ENCODE measurements around the gene LRRC14B. TPM values are rescaled to one million over a fixed set of nuclear protein-coding genes. Genes with fewer than 3 reads are reported as not detected.
A peak's percentile ranks its signal among the peaks of the same experiment; 100 is the strongest.
"Not testable (repeated sequence)": the region's sequence is repeated elsewhere in the genome, so short reads cannot be mapped to it uniquely, and the experiment has no call there.

The LRRC14B gene
- total RNA-seq, 1 donor from 2014 or later, result 8.5 TPM

DNA sequence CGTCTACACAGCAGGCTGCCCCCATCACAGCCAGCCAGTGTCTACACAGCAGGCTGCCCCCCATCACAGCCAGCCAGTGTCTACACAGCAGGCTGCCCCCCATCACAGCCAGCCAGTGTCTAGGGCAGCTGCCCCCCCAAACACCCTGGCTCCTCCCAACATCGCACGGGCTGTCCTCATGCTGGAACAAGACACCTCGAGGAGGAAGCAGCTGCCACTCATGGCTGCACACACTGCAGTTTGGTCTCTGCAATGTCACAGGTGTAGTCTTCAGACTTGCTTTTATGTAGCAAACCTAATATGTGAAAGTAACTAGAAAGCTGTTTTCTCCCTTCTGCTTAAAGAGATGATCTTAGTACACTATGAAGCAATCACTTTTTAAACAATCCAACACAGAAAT lies 9.7 kb downstream of the LRRC14B start:
- no peak for DNase-seq (ENCODE audit: low spot score)
- intact Hi-C loops (cut with DNase I), result no loop called here

DNA sequence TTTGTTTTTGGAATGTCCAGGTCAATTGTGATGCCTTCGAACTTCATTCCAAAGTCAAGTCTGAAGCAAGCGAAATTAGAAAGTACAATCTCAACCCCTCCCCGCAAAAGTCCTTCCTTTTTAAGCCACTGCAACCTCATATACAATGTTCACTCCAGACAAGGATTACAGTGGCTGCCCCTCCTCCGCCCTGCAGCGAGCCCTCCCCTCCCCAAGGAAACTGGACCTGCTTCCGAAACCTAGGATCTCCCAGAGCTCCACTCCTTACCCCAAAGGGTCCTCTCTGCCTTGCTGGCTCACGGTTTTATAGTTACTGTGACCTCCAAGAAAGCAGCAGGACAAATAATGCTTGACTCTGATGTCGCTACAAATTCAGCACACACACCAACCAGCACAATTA lies 10.4 kb downstream of the LRRC14B start:
- intact Hi-C loops (cut with DNase I), result no loop called here

DNA sequence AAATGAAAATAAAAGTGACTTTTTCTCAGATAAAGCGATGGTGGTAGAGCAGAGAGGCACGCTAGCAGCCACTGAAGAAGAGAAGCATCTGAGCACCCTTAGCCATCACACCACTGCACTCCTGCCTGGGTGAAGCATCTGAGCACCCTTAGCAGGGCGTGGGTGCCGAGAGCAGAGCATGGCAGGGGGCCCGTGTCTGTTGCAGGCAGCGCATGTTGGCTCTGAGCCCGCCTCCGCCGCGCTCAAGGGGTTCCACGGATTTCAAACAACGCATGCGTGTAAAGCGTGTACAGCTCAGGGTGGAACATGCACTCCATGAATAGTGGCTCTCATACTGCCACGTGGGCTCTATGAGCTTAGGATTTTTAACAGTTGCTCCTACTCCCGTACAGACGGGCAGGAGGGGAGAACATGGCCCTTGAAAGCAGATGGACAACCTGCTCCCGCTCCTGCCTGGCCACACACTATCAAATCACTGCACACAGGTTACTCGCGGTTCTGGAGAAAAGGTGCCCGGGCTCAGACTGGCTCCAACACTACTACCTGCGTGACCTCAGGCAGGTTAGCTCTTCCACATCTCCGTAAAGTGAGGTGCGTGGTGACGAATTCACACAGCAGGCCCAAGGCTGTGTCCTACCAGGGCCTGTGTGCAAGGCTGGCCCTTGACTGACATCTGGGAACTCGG lies 12.1 kb downstream of the LRRC14B start:
- intact Hi-C loops (cut with DNase I), result no loop called here
- DNase-seq (ENCODE audit: low spot score), result no peak

More for the DNA sequence above, 10.4 kb downstream of the LRRC14B start:
- no peak for DNase-seq (ENCODE audit: low spot score)

DNA sequence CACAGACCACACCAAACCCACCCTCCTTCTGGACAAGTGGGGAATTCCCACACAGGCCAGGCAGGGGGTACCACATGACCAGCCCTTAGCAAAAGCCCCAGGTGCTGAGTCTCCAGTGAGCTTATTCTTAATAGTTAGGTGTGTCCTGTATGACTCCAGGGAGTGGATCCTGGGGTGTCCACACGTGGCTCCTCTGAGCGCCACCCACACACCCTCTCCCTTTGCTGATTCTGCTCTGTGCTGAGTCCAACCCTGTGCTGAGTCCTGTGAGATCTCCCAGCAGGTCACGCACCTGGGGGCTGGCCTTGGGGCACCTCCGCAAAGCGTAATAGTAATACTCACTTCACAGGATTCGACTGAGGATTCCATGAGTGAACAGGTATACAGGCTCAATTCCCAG lies 12.7 kb downstream of the LRRC14B start:
- DNase-seq (ENCODE audit: low spot score), result no peak
- intact Hi-C loops (cut with DNase I), result no loop called here

DNA sequence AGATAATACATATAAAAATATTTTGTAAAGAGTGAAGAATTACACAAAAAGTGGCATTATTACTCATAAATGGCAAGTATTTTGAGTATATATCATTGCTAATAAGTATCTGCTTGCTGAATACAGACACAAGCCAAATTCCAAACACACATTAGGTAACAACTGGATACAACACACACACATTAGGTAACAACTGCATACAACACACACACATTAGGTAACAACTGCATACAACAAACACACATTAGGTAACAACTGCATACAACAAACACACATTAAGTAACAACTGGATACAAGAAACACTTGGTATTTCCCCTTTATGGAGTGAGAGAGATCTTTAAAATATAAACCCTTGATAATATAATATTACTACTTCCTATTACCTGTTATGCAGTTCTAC lies 13.2 kb downstream of the LRRC14B start:
- DNase-seq (ENCODE audit: low spot score), result no peak
- intact Hi-C loops (cut with DNase I), result no loop called here

DNA sequence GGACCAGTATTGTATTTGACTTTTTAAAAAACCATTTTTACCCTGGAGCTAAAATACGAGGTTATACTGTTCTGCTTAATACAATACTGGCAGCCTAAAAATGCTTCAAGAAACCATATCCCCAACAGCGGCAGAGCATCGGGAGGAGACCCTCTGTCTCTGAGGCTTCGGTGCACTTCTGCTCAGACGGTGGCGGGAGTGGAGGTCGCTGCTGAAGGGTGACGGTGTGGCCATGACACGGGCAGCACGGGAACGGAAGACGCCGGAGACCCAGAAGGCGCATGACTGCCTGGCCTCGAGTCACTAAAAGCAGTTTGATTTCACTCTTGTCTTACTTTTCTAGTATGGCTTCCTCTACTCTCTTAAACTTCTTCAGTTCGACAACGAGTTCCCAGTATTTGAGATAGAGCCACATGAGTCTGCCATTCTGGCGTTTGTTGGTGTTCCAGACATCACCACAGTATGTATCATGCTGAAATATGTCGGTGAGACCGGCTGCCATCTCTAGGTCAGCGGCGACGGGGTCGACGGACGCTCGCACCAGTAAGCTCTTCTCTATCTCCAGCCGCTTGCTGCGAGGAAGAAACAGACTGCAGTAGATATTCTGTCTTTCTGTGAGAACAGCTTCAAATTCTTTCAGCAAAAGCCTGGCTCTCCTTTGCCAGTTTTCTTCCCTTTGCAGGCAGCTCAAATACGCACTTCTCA lies 13.8 kb downstream of the LRRC14B start:
- intact Hi-C loops (cut with DNase I), result no loop called here
- DNase-seq (ENCODE audit: low spot score), result no peak

DNA sequence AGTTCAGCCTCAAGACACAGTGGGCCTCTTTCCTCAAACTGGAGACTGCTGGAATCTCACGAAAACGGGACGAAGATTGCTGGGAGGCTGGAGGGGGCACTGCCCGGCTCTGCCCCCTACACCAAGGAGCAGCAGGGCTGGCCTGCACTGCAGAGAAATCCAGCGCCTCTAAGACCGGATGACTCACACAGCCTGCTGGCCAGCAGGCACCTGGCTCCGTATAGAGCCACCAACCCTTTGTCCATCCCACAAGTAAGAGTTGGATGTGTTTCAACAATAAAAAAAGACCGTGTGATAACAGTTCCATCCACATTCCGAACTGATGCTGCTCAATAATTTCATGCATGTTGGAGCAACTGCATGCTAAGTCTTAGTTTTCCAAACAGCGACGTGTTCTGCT lies 15.1 kb downstream of the LRRC14B start:
- DNase-seq (ENCODE audit: low spot score), result no peak
- intact Hi-C loops (cut with DNase I), result loop anchor here (1.0 kb wide), 1 partner anchor 15 kb away; the partner anchor contains the start of gene LRRC14B

DNA sequence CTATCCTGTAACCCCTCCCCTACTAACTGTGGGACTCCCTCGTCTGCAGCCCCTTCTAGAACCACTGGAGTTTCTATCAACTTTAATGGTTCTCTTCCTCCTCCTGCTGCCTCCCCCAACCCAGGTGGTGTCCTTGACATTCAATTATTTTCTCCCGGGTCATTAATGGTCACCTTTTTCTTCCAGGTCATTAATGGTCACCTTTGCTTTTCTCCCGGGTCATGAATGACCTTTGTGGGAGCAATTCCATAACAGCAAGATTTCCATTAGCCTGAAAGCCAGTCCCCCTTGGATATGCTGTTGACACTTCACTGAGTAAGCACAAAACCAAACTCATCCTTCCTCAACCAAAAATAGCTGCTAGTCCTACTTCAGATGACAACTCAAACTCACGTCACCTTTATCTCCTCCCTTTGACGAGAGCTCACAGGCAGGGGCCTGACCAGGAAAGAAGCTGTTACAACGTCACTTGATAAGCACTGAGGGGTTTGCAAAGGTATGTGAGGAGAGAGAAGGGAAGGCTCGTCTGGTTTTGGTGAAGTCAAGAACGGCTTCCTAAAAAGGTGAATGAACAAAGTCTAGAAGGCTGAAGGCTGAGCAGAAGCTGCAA lies 15.7 kb downstream of the LRRC14B start:
- DNase-seq (ENCODE audit: low spot score), result no peak
- intact Hi-C loops (cut with DNase I), result loop anchor here (1.0 kb wide), 1 partner anchor 16 kb away; the partner anchor contains the start of gene LRRC14B

DNA sequence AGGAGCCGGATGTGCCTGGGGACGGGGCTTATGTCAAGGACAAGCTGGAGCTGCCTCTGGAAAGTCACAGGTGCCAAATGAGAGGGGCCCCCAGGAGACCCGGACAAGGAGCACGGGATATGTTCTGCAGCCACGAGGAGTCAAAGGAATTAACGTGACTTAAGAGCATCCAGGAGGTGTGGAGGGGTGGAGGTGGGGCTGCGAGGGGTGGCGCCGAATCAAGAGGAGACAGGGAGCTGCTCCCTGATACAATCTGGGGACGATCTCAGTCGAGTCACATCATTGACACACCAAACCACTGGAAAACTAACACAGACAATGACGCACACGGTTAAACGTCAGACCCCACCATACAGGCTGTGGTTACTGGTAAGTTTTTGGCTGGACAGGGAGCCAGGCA lies 16.3 kb downstream of the LRRC14B start:
- intact Hi-C loops (cut with DNase I), result no loop called here

DNA sequence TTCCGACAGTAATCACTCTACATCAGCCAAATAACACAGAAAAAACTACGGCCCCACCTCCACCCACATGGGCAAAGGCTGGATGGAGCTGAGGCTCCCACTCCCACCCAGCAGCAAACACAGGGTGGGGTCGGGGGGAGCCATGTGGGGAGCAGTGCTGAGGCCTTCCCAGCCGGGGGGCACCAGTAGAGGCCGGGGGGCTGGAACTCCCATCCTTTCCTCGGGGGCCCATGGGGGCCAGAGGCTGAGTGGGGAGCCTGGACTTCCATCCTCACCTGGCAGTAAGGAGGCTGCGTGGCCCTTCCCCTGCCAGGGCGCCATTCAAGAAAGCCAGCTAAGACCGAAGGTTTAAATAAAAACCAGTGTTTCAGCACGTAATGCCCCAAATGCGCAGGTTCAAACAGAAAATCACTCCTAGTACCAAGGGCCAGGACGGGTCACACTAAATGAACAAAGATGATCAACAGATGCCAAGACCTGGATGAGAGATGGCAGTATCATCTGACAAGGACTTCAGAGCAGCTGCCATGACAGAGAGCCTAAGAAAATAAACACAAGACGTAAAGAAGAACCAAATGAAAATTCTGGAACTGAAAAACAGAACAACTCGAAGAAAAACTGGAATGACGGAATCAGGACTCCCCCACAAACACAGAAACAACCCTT lies 17.3 kb downstream of the LRRC14B start:
- intact Hi-C loops (cut with DNase I), result no loop called here
- DNase-seq (ENCODE audit: low spot score), result no peak

More for the DNA sequence above, 16.3 kb downstream of the LRRC14B start:
- DNase-seq (ENCODE audit: low spot score), result no peak

DNA sequence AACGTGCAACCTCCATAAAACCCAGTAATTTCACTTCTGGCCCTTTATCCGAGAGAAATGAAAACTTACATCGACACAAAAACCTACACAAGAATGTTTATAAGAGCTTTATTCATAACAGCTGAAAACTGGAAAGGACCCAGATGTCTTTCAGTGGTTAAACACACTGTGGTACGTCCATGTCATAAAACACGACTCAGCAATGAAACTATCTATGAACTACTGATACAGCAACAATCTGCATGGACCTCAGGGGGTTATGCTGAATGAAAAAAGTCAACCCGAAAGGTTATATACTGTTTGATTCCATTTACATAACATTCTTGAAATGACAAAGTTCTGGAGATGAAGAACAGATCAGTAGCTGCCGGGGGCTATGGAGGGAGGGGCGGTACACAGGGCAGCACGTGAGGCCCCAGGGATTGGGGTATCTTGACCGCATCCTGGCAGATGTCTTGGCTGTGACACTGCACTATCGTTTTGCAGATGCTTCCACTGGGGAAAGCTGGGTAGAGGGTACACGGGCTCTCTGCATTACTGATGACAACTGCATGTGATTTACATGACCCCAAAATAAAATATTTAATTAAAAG lies 22.6 kb downstream of the LRRC14B start:
- DNase-seq (ENCODE audit: low spot score), result no peak
- intact Hi-C loops (cut with DNase I), result no loop called here

DNA sequence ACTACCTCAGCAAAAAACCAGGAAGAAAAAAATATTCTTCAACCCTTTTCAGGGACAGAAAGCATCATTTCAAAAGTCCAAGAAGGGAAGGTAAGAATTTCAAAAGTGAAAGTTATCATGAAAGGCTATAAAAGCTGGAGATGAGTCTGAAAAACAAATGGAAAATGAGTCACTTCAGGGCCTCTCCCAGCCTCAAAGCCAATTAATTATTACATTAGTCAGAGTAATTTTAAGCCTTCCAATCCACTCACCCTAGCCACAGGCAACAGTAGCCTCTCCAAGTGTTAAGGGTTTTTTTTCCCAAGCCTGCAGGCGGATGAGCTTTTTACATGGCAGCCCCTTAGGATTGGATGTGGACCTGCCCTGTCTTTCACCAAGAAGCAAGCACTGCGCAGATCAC lies 24.0 kb downstream of the LRRC14B start:
- DNase-seq (ENCODE audit: low spot score); intact Hi-C loops (cut with DNase I): not testable (repeated sequence)

DNA sequence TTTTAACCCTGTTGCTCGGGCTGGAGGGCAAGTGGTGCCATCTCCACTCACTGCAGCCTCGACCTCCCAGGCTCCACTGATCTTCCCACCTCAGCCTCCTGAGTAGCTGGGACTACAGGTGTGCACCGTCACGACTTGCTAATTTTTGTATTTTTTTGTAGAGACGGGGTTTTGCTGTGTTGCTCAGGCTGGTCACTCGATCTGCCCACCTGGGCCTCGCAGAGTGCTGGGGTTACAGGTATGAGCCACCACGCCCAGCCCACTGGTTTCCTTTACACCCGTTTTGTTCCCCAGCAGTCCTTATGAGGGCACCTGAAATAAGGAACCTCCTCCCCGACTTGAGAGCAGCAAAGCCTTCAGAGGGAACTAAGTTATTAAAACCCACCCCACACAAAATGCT lies 24.8 kb downstream of the LRRC14B start:
- intact Hi-C loops (cut with DNase I); DNase-seq (ENCODE audit: low spot score): not testable (repeated sequence)

DNA sequence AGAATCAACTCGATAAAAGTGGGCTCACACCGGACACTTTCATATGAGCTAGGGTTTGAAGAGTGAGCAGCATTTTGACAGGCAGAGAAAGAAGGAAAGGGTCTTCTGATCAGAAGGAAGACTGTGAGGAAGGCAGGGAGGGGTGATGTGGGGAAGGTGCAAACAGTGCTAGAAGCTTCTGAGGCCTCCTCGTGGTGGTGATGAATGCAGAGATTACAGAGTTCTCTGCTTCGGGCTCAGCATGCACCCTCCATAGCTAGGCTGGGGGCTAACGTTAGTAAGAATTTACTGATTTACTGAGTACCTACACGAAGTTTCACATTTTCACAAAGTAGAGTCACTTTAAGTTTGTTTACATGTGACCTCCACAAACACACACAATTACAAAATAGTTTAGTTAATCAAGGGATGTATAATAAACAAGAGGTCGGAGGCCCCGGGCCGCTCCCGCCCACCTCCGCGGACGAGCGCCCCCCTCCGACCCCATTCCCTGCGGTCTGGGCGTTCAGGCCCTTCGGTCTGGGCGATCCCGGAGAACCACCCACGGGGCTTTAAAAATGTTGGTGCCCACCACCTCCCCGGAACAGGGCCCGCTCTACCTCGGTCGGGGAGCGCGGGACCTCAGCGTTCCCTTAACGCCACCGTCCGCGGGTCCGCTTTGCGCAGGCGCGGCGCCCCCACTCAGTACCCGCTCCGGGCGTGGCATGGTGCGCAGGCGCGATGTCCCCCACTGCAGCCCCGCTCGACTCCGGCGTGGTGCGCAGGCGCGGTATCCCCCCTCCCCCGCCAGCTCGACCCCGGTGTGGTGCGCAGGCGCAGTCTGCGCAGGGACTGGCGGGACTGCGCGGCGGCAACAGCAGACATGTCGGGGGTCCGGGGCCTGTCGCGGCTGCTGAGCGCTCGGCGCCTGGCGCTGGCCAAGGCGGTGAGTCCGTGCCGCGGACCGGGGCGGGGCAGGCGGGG lies 26.5 kb downstream of the LRRC14B start, which contains the start of the genes CCDC127 and SDHA:
TSS of gene CCDC127 (minus strand) at position 660 of the 963 bp plus-strand sequence. CDS start 1,304 bp downstream, outside the sequence.
TSS of gene SDHA (plus strand) at position 827 of the 963 bp plus-strand sequence. CDS start at position 863, 36 bp downstream.
- peak; percentile 97 for DNase-seq (ENCODE audit: low spot score)
- intact Hi-C loops (cut with DNase I), result loop anchor here (2.0 kb wide), 2 partner anchors 29 to 53 kb away; partner anchors contain the start of gene PDCD6

DNA sequence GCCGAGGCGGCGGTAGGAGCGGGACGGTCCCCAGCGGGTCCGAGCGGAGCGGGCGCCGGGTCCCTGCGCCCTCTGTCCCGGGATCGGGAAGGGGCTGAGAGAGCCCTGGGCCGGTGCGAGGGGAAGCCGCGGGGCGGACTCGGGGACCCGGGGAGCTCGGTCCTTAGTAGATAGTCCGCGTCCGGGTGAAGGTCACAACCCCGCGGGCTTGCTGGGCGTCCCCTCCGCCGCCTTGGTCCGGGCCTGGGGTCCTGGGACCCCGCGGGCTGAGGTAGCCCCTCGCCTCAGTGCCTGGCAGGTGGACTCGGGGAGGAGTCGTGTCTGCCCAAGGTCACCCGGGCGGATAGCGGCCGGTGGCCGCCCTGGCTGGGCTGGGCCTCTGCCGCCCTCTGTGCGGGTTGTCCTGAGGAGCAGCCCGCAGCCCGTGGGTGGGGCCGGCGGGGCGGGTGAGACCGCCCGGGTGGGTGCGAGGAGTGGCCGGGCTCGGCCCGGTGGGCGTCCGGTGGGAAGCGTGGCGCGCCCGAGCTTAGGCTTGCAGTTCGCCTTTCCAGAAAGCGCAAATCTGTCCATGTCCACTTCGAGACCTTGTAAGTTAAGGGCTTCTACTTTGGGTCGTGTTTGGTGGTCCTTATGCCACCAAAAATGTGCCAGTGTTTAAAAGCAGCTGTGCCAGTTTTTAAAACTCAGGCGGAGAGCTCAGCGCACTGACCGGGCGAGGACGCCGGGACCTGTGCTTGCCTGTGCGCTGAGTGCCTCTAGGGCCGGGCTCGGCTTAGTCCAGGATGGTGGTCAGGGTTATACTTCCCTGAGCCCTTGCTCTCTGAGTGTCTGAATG lies 27.4 kb downstream of the LRRC14B start:
- DNase-seq (ENCODE audit: low spot score), result no peak

DNA sequence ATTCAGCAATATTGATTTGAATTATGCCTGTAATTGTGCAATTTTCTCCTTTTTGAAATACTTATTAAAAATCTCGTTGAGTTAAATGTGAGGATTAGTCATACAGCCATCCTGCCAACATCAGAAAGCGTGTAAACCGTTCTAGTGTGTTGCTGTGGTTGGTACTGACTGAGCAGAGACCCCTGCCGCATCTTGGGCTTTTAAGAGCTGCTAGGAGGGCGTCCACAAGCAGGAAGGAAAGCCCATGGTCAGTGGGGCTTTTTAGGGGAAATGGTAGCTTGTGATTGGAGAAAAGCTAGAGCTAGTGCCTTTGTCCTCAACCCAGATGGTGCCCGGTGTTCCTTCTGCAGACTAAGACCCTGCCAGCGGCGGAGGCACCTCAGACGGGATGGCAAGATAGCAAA lies 28.2 kb downstream of the LRRC14B start:
- no peak for DNase-seq (ENCODE audit: low spot score)

More for the DNA sequence above, 27.4 kb downstream of the LRRC14B start:
- intact Hi-C loops (cut with DNase I), result loop anchor here (2.0 kb wide), 2 partner anchors 30 to 52 kb away; partner anchors contain the start of gene PDCD6

DNA sequence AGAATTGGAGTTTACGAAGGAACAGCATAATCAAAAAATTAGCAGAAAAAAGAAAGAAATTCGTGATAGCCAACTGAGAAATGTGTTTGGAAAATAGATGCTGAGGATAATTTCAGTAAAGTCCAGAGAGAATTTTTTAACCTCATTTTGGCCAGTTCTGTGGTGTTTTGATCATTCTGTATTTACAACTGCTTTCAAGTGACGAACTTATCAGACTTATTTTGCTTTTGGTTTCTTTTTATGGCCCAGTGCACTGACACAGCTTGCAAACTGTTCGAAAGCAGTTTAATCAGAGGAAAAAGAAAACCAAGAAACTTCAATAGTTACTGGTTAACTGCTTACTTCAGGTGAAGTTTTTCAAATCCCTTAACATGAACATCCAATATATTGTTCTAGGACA lies 28.7 kb downstream of the LRRC14B start:
- intact Hi-C loops (cut with DNase I), result loop anchor here (2.0 kb wide), 2 partner anchors 31 to 51 kb away; partner anchors contain the start of gene PDCD6
- no peak for DNase-seq (ENCODE audit: low spot score)

More for the DNA sequence above, 28.2 kb downstream of the LRRC14B start:
- intact Hi-C loops (cut with DNase I), result loop anchor here (2.0 kb wide), 2 partner anchors 31 to 51 kb away; partner anchors contain the start of gene PDCD6
